ENCODE data around the gene SELENOM.
"Not testable (repeated sequence)": the region's sequence is repeated elsewhere in the genome, so short reads cannot be mapped to it uniquely, and the experiment has no call there.

The SELENOM gene

DNA sequence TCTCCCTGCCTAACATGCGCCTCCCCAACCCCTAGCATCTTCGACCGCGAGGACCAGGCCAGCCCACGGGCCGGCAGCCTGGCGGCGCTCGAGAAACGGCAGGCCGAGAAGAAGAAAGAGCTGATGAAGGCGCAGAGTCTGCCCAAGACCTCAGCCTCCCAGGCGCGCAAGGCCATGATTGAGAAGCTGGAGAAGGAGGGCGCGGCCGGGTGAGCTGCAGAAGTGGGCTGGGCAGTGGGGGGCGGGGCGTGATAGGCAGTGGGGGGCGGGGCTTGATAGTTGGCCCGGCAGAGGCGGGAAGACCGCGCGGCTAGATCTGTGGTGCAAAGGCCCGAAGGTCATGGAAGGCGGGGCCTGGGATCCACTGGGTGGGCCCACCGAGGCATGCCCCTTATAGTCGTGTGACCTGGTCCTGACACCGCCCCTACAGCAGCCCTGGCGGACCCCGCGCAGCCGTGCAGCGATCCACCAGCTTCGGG is 8.7 kb downstream of the SELENOM start:
- no peak overlapping the region for H3K4me3 ChIP-seq (ENCODE audit: control insufficient read depth, low read depth, low read length)
- TF ChIP-seq, protein P1, sequence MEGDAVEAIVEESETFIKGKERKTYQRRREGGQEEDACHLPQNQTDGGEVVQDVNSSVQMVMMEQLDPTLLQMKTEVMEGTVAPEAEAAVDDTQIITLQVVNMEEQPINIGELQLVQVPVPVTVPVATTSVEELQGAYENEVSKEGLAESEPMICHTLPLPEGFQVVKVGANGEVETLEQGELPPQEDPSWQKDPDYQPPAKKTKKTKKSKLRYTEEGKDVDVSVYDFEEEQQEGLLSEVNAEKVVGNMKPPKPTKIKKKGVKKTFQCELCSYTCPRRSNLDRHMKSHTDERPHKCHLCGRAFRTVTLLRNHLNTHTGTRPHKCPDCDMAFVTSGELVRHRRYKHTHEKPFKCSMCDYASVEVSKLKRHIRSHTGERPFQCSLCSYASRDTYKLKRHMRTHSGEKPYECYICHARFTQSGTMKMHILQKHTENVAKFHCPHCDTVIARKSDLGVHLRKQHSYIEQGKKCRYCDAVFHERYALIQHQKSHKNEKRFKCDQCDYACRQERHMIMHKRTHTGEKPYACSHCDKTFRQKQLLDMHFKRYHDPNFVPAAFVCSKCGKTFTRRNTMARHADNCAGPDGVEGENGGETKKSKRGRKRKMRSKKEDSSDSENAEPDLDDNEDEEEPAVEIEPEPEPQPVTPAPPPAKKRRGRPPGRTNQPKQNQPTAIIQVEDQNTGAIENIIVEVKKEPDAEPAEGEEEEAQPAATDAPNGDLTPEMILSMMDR (conservative IDR thresholded peaks at IDR 0.05; ENCODE audit: control insufficient read depth, insufficient read depth, low read depth, low read length): no peak
- DNase-seq (ENCODE audit: low read depth): peak; percentile 41

DNA sequence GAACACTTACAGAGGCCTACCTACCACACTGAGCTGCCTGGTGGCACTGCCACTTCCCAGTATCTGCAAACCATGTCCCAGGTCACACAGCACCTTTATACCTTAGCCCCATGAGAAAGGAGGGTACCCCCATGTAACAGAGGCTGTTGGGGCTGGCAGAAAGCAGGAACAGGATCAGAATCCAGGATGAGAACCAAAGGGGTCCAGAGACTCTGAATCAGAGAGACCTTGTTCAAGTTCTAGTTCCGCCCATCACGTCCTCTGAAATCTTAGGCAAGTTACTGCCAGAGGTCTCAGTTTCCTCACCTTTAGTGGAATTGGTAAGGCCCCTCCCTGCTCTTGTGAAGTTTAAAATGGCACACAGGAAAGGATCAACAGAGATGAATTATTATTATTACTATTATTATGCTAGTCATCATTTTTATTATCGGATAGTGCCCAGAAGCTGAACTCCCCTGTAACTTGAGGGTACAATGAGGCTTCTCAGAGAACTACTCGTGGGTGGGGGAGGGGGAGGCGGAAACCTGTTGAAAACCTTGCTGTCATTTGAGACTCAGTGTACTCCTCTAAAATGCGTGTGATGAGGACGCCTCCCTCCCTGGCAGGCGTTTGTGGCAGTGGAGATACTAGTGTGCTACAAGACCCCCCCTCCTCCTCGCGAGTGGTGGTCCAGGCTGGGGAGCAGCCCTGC is 9.3 kb downstream of the SELENOM start:
- no peak for DNase-seq (ENCODE audit: low read depth)
- no peak overlapping the region for H3K4me3 ChIP-seq (ENCODE audit: control insufficient read depth, low read depth, low read length)
- TF ChIP-seq, protein P1 (conservative IDR thresholded peaks at IDR 0.05; ENCODE audit: control insufficient read depth, insufficient read depth, low read depth, low read length): no peak

DNA sequence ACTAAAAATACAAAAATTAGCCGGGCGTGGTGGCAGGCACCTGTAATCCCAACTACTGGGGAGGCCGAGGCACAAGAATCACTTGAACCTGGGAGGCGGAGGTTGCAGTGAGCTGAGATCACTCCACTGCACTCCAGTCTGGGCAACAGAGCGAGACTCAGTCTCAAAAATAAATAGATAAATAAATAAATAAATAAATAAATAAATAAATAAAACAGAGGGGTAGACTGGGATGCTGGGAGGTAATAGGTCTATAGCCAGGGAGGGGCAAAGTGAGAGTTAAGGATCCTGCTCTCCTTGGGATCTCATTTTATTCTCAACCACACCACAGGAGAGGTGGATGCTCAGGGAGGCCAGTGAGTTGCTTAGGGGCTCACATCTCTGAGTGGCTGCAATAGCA is 9.8 kb downstream of the SELENOM start:
- not testable (repeated sequence) for DNase-seq (ENCODE audit: low read depth); H3K4me3 ChIP-seq (ENCODE audit: control insufficient read depth, low read depth, low read length)

DNA sequence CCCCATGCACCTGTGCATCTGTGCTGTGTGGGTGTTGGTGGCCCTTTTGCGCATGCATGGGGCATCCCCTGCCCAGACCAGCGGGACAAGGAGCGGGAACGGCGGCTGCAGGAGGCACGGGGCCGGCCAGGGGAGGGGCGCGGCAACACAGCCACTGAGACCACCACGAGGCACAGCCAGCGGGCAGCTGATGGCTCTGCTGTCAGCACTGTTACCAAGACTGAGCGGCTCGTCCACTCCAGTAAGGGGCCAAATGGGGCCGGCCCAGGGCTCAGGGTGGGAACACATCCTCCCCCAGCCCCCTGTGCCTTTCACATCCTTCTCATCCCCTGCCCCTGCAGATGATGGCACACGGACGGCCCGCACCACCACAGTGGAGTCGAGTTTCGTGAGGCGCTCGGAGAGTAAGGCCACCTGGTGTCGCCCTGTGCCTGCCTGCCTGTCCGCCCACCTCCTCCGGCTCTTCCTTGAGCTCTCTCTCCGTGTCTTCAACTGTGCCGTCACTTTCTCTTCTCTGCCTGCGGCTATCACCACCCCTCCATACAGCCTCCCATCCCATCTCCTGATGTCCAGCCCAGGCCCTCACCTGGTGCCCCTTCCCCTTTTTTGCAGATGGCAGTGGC is 10.6 kb downstream of the SELENOM start:
- TF ChIP-seq, protein P1 (conservative IDR thresholded peaks at IDR 0.05; ENCODE audit: control insufficient read depth, insufficient read depth, low read depth, low read length): no peak
- no peak overlapping the region for H3K4me3 ChIP-seq (ENCODE audit: control insufficient read depth, low read depth, low read length)
- DNase-seq (ENCODE audit: low read depth): no peak

DNA sequence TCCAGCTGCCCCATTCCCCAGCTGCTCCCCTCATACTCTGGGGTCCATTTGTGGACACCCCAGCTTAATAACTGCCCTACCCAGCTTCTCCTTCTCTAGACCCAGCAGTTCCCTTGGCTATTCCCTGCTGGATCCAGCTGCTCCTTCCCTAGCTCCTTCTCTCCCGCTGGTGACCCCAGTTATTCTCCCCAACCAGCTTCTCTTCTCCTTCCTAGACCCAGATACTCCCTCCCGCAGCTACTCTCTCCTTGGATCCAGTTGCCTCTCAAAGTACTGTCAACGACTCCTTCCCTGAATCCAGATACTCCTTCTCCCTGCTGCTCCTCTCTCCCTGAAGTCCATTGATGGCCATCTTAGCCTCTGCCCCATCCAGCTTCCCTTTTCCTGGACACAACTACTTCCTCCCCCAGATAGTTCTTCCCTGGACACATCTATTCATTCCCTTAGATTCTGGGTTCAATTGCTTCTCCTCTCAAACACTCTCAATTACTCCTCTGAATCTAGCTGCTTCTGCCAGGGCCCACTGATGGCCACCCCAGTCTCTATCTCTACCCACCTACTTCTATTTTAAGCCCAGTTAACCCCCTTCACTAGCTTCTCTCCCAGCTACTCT is 11.6 kb downstream of the SELENOM start:
- TF ChIP-seq, protein P1 (conservative IDR thresholded peaks at IDR 0.05; ENCODE audit: control insufficient read depth, insufficient read depth, low read depth, low read length): no peak
- no peak overlapping the region for H3K4me3 ChIP-seq (ENCODE audit: control insufficient read depth, low read depth, low read length)
- no peak for DNase-seq (ENCODE audit: low read depth)

DNA sequence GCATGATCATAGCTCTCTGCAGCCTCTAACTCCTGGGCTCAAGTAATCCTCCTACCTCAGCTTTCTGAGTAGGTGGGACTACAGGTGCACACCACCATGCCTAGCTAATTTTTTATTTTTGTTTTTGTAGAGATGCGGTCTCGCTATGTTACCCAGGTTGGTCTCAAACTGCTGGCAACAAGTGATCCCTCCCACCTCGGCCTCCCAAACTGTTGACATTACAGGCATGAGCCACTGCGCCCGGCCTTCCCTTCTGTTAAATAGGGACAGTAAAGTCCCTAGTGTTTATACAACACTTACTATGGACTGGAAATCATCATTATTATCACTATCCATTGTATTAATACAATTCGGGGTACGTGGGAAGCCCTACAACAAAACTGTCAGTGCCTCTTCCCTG is 12.6 kb downstream of the SELENOM start:
- TF ChIP-seq, protein P1 (conservative IDR thresholded peaks at IDR 0.05; ENCODE audit: control insufficient read depth, insufficient read depth, low read depth, low read length): no peak
- DNase-seq (ENCODE audit: low read depth): no peak

DNA sequence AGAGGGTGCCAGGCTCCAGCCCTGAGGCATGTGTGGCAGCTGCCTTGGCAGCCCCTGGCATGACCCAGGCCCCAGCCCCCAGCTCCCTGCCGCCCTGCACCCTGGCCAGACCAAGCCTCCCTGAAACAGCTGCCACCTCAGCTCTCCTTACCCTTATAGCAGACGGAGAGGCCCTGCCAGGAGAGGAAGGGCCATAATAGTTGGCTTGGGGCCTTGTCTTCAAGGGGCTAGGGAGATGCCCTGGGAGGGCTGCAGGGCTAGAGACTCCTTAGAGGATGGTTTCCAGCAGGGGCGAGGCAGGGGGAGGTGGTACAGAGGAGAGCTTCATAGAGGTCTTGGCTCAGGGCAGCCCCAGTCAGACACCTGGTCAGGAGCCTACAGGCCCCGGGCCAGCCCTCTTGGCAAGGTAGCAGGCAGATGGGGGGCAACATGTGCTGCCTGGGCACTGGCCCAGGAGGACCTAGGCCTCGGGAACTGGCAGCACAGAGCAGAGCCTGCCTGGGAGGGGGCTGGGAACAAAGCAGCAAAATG is 13.3 kb downstream of the SELENOM start:
- TF ChIP-seq, protein P1 (conservative IDR thresholded peaks at IDR 0.05; ENCODE audit: control insufficient read depth, insufficient read depth, low read depth, low read length): no peak
- H3K4me3 ChIP-seq (ENCODE audit: control insufficient read depth, low read depth, low read length): no peak overlapping the region
- DNase-seq (ENCODE audit: low read depth): no peak

More for the DNA sequence above, 12.6 kb downstream of the SELENOM start:
- H3K4me3 ChIP-seq (ENCODE audit: control insufficient read depth, low read depth, low read length): no peak overlapping the region
